Breast epithelium (tissue), 4 donors: ENCODE results near the gene DDX54. TPM values are rescaled to one million over a fixed set of nuclear protein-coding genes. Genes with fewer than 3 reads are reported as not detected.

ENCODE experiments used
- DNase-seq, 2 donors: peaks; one replicate each; pipeline ENCODE4 v3.0.0-alpha.2; 2019; ENCODE audit warnings: low spot score in 2 of 2
- H3K27ac ChIP-seq, 2 donors: fragments of 200-600 bp; sonication (generic) in 1 of 2; one replicate each; pipeline ENCODE4 v1.5.1; 2016 to 2019; ENCODE audit warnings: mild to moderate bottlenecking in 1 of 2
- H3K27me3 ChIP-seq, 2 donors: fragments of 200-600 bp; sonication (generic) in 1 of 2; one replicate each; pipeline versions ENCODE4 v1.5.1 to v1.6.0; 2017 to 2019; ENCODE audit warnings: control low read depth in 1 of 2, mild to moderate bottlenecking in 1 of 2
- H3K36me3 ChIP-seq: fragments of 200-600 bp; one replicate; pipeline ENCODE4 v1.5.1; 2019
- H3K4me1 ChIP-seq, 2 donors: fragments of 200-600 bp; sonication (generic); one replicate each; pipeline ENCODE4 v1.5.1; 2016 to 2019; ENCODE audit warnings: control low read depth in 1 of 2
- H3K4me3 ChIP-seq, 3 donors: fragments of 200-600 bp; sonication (generic); 1 replicate in 2 of 3; 2 replicates in 1 of 3; pipeline ENCODE4 v1.5.1; 2016 to 2019; ENCODE audit warnings: mild to moderate bottlenecking in 3 of 3, moderate library complexity in 2 of 3
- H3K9me3 ChIP-seq, 2 donors: fragments of 200-600 bp; sonication (generic) in 1 of 2; one replicate each; pipeline ENCODE4 v1.5.1; 2016 to 2019; ENCODE audit warnings: control low read depth in 1 of 2
- CTCF ChIP-seq, 3 donors: fragments of 450-650 bp; IDR thresholded peaks; one replicate each; pipeline ENCODE4 v1.5.1; 2016 to 2017; ENCODE audit warnings: antibody characterized with exemption in 3 of 3, mild to moderate bottlenecking in 3 of 3, moderate library complexity in 3 of 3
- POLR2A ChIP-seq: fragments of 450-650 bp; IDR thresholded peaks from one replicate; pipeline ENCODE4 v1.6.1; 2016; ENCODE audit warnings: antibody characterized with exemption, mild to moderate bottlenecking, moderate library complexity
- POLR2AphosphoS5 ChIP-seq, 3 donors: sonication (generic); formaldehyde crosslinking; IDR thresholded peaks; one replicate each; pipeline ENCODE4 v1.6.1; 2017; ENCODE audit warnings: antibody characterized with exemption in 3 of 3
- intact Hi-C: fragments of 100-400 bp; cut with DNase I; formaldehyde crosslinking; loops from one replicate; pipeline ENCODE4 v1.15.1; 2023; ENCODE audit warnings: low total_unique reads
- total RNA-seq, 3 donors: library from RNA; depleted of rRNA; stranded (reverse); fragments of >200 nt; gene quantifications; one replicate each; pipeline ENCODE4 v1.1.0, GENCODE V29; 2016

The DDX54 gene
- total RNA-seq, 3 donors from 2014 or later: 51.5 to 62.1 (median 60.3) TPM

- H3K9me3 ChIP-seq: no peaks in the 10 kb centered on the region
- peaks cover 10% of the 10 kb centered on the region for H3K36me3 ChIP-seq
- H3K4me1 ChIP-seq: no peaks in the 10 kb centered on the region
- no peak for DNase-seq
- no peaks in the 10 kb centered on the region for H3K27me3 ChIP-seq
- intact Hi-C loops: no loop called here
- H3K4me3 ChIP-seq: no peak overlapping the region
- no peak for TF ChIP-seq POLR2AphosphoS5 (IDR thresholded peaks at IDR 0.05)
- no peak for TF ChIP-seq CTCF (IDR thresholded peaks at IDR 0.05)
- TF ChIP-seq POLR2A: no peak
- H3K27ac ChIP-seq: no peak overlapping the region
These were observed 15.6 kb downstream of the DDX54 start for GRCh38 chr12:113169697-113170096.

- H3K4me3 ChIP-seq: no peak overlapping the region
- intact Hi-C loops: no loop called here
- no peaks in the 10 kb centered on the region for H3K9me3 ChIP-seq
- no peak overlapping the region for H3K27ac ChIP-seq
- H3K36me3 ChIP-seq: peaks cover 10% of the 10 kb centered on the region
- no peaks in the 10 kb centered on the region for H3K4me1 ChIP-seq
- no peak for DNase-seq
- TF ChIP-seq POLR2AphosphoS5 (IDR thresholded peaks at IDR 0.05): no peak
- no peak for TF ChIP-seq CTCF (IDR thresholded peaks at IDR 0.05)
- no peak for TF ChIP-seq POLR2A
- H3K27me3 ChIP-seq: no peaks in the 10 kb centered on the region
These were observed 17.4 kb downstream of the DDX54 start for GRCh38 chr12:113167868-113168267.

- H3K27me3 ChIP-seq: no peaks in the 10 kb centered on the region
- intact Hi-C loops: no loop called here
- DNase-seq: no peak
- H3K4me1 ChIP-seq: no peaks in the 10 kb centered on the region
- H3K4me3 ChIP-seq: no peak overlapping the region
- no peaks in the 10 kb centered on the region for H3K9me3 ChIP-seq
- H3K36me3 ChIP-seq: peaks cover 10% of the 10 kb centered on the region
- TF ChIP-seq CTCF (IDR thresholded peaks at IDR 0.05) (no peak), POLR2AphosphoS5 (IDR thresholded peaks at IDR 0.05) (no peak), POLR2A (no peak)
- H3K27ac ChIP-seq: no peak overlapping the region
These were observed 19.5 kb downstream of the DDX54 start for GRCh38 chr12:113165521-113166450.

GRCh38 chr12:113164014-113164413 is 21.3 kb downstream of the DDX54 start:
- intact Hi-C loops: no loop called here
- H3K4me3 ChIP-seq: no peak overlapping the region
- TF ChIP-seq POLR2A: no peak
- TF ChIP-seq POLR2AphosphoS5 (IDR thresholded peaks at IDR 0.05): no peak
- H3K4me1 ChIP-seq: no peaks in the 10 kb centered on the region
- peaks cover 10% of the 10 kb centered on the region for H3K36me3 ChIP-seq
- no peaks in the 10 kb centered on the region for H3K9me3 ChIP-seq
- no peaks in the 10 kb centered on the region for H3K27me3 ChIP-seq
- no peak for DNase-seq
- no peak overlapping the region for H3K27ac ChIP-seq

- no peaks in the 10 kb centered on the region for H3K9me3 ChIP-seq
- H3K4me3 ChIP-seq: no peak overlapping the region
- DNase-seq: no peak
- peaks cover 10% of the 10 kb centered on the region for H3K36me3 ChIP-seq
- H3K27ac ChIP-seq: no peak overlapping the region
- TF ChIP-seq POLR2AphosphoS5 (IDR thresholded peaks at IDR 0.05): no peak
- TF ChIP-seq POLR2A: no peak
- no peak for TF ChIP-seq CTCF (IDR thresholded peaks at IDR 0.05)
- intact Hi-C loops: no loop called here
- H3K4me1 ChIP-seq: no peaks in the 10 kb centered on the region
- H3K27me3 ChIP-seq: no peaks in the 10 kb centered on the region
These were observed 22.3 kb downstream of the DDX54 start for GRCh38 chr12:113163030-113163360.
